ENCODE results near the gene SPSB3.

DNA sequence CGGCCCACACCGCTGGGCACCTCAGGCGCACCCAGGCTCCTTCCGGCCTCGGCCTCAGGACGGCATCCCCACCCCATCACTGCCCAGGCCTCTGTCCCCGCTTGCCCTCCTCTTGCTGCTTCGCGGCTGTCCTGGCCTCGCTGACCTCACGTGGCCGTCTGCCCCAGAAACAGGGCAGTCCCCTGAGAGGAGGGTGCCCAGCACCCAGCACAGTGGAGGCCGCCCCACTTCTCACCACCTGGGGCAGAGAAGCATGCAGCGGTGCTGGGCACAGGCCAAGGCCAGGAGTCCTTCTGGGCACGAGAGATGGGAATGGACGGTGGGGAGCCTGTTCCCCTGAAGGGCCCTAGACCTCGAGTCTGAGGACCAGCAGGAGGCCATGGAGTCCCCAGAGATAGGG is 35.3 kb upstream of the SPSB3 start:
- no peak for TF ChIP-seq CTCF (IDR thresholded peaks at IDR 0.05 in 8 of 11, conservative IDR thresholded peaks at IDR 0.05 in 3 of 11)
- TF ChIP-seq POLR2A (IDR thresholded peaks at IDR 0.05): no peak
- TF ChIP-seq POLR2AphosphoS5 (IDR thresholded peaks at IDR 0.05): peak in 1 of 3 donors; percentile 26
